Measurements from ENCODE around the gene NPFFR1. TPM values are rescaled to one million over a fixed set of nuclear protein-coding genes. Genes with fewer than 3 reads are reported as not detected.

The NPFFR1 gene
- total RNA-seq, 1 experiment from 2014 or later: 0.24 TPM

GRCh38 chr10:70321233-70321632 is 37.4 kb upstream of the NPFFR1 start:
- CTCF ChIA-PET: no interaction called here
- H3K27ac Mint-ChIP-seq (ENCODE audit: unreplicated experiment): no peak overlapping the region
- H3K4me3 Mint-ChIP-seq (ENCODE audit: low read depth, unreplicated experiment): no peak overlapping the region
- H3K9me3 Mint-ChIP-seq (ENCODE audit: low read depth, unreplicated experiment): no peaks in the 10 kb centered on the region
- BruUV-seq (replicated peaks): no TSS peak
- H3K4me1 Mint-ChIP-seq (ENCODE audit: low read depth, unreplicated experiment): peaks cover 6% of the 10 kb centered on the region
- H3K36me3 Mint-ChIP-seq (ENCODE audit: insufficient read depth, unreplicated experiment): no peaks in the 10 kb centered on the region
- DNase-seq: no peak
- H3K27me3 Mint-ChIP-seq (ENCODE audit: unreplicated experiment): no peaks in the 10 kb centered on the region
- no peak for TF ChIP-seq CTCF (IDR thresholded peaks at IDR 0.05; ENCODE audit: unreplicated experiment)
- intact Hi-C loops (cut with micrococcal nuclease; ENCODE audit: unreplicated experiment): no loop called here

GRCh38 chr10:70320751-70321150 is 36.9 kb upstream of the NPFFR1 start:
- no peak for TF ChIP-seq CTCF (IDR thresholded peaks at IDR 0.05; ENCODE audit: unreplicated experiment)
- H3K27me3 Mint-ChIP-seq (ENCODE audit: unreplicated experiment): no peaks in the 10 kb centered on the region
- H3K27ac Mint-ChIP-seq (ENCODE audit: unreplicated experiment): no peak overlapping the region
- no peaks in the 10 kb centered on the region for H3K9me3 Mint-ChIP-seq (ENCODE audit: low read depth, unreplicated experiment)
- intact Hi-C loops (cut with micrococcal nuclease; ENCODE audit: unreplicated experiment): no loop called here
- H3K4me3 Mint-ChIP-seq (ENCODE audit: low read depth, unreplicated experiment): no peak overlapping the region
- CTCF ChIA-PET: no interaction called here
- peaks cover 1% of the 10 kb centered on the region for H3K4me1 Mint-ChIP-seq (ENCODE audit: low read depth, unreplicated experiment)
- no peak for DNase-seq
- no peaks in the 10 kb centered on the region for H3K36me3 Mint-ChIP-seq (ENCODE audit: insufficient read depth, unreplicated experiment)
- BruUV-seq (replicated peaks): no TSS peak

- H3K27me3 Mint-ChIP-seq (ENCODE audit: unreplicated experiment): no peaks in the 10 kb centered on the region
- no peak for TF ChIP-seq CTCF (IDR thresholded peaks at IDR 0.05; ENCODE audit: unreplicated experiment)
- H3K9me3 Mint-ChIP-seq (ENCODE audit: low read depth, unreplicated experiment): no peaks in the 10 kb centered on the region
- intact Hi-C loops (cut with micrococcal nuclease; ENCODE audit: unreplicated experiment): no loop called here
- no TSS peak for BruUV-seq (replicated peaks)
- no peak for DNase-seq
- H3K4me1 Mint-ChIP-seq (ENCODE audit: low read depth, unreplicated experiment): no peaks in the 10 kb centered on the region
- H3K36me3 Mint-ChIP-seq (ENCODE audit: insufficient read depth, unreplicated experiment): no peaks in the 10 kb centered on the region
- H3K4me3 Mint-ChIP-seq (ENCODE audit: low read depth, unreplicated experiment): no peak overlapping the region
- no peak overlapping the region for H3K27ac Mint-ChIP-seq (ENCODE audit: unreplicated experiment)
- CTCF ChIA-PET: interaction anchor here (0.6 to 1.2 kb wide), 2 partner anchors 9 to 11 kb away, joined by 3 read pairs; no protein-coding TSS in a partner anchor
Measured at GRCh38 chr10:70319824-70320223, 36.0 kb upstream of the NPFFR1 start.

- Mint-ChIP-seq H3K9me3 (ENCODE audit: low read depth, unreplicated experiment) (no peaks in the 10 kb centered on the region), H3K27ac (ENCODE audit: unreplicated experiment) (no peak overlapping the region), H3K4me1 (ENCODE audit: low read depth, unreplicated experiment) (no peaks in the 10 kb centered on the region), H3K27me3 (ENCODE audit: unreplicated experiment) (no peaks in the 10 kb centered on the region), H3K4me3 (ENCODE audit: low read depth, unreplicated experiment) (no peak overlapping the region), H3K36me3 (ENCODE audit: insufficient read depth, unreplicated experiment) (no peaks in the 10 kb centered on the region)
- intact Hi-C loops (cut with micrococcal nuclease; ENCODE audit: unreplicated experiment): no loop called here
- CTCF ChIA-PET: interaction anchor here (1.2 kb wide), 1 partner anchor 10 kb away, joined by 3 read pairs; no protein-coding TSS in a partner anchor
- BruUV-seq (replicated peaks): no TSS peak
- TF ChIP-seq CTCF (IDR thresholded peaks at IDR 0.05; ENCODE audit: unreplicated experiment): no peak
- no peak for DNase-seq
Measured at GRCh38 chr10:70319183-70319582, 35.4 kb upstream of the NPFFR1 start.

All from Calu3 (cell line).